H1 (cell line): ENCODE data around the gene USP36. TPM values are rescaled to one million over a fixed set of nuclear protein-coding genes. Genes with fewer than 3 reads are reported as not detected.

Experiments
- CTCF ChIA-PET: fragments of 300-600 bp; sonication (Branson Sonifier 250); formaldehyde crosslinking; loops from one replicate; lab custom pipeline; 2021; ENCODE audit not compliant: partially characterized antibody; lab: Charles Lee
- POLR2A ChIA-PET: fragments of 300-600 bp; sonication (Branson Sonifier 250); formaldehyde crosslinking; loops from one replicate; lab custom pipeline; 2021; ENCODE audit warnings: inconsistent platforms; ENCODE audit not compliant: partially characterized antibody; lab: Charles Lee
- DNase-seq, 2 experiments: peaks; one replicate each; pipeline versions ENCODE4 v3.0.0 to v3.0.0-alpha.2; 2010 to 2022; ENCODE audit warnings: low spot score in 2 of 2, low read depth in 1 of 2, mixed read lengths in 1 of 2
- FAIRE-seq: peaks from 2 replicates; lab custom pipeline; 2011; peaks lifted over from hg19 to GRCh38; lab: Jason Lieb, UNC
- H2AFZ ChIP-seq: 2 replicates; pipeline ENCODE4 v1.8.1; 2012; ENCODE audit warnings: low read length, inconsistent platforms
- H2AK5ac ChIP-seq: 2 replicates; pipeline ENCODE4 v1.6.1; 2013; ENCODE audit warnings: low read depth, low read length
- H2BK120ac ChIP-seq: replicated peaks from 2 replicates; pipeline ENCODE3; 2013; ENCODE audit warnings: low read depth, low read length, inconsistent platforms
- H2BK12ac ChIP-seq: 2 replicates; pipeline ENCODE4 v1.6.1; 2013; ENCODE audit warnings: low read depth, low read length
- H2BK15ac ChIP-seq: 2 replicates; pipeline ENCODE4 v1.6.1; 2013; ENCODE audit warnings: low read length
- H2BK20ac ChIP-seq: 2 replicates; pipeline ENCODE4 v1.6.1; 2013; ENCODE audit warnings: low read length
- H2BK5ac ChIP-seq: 2 replicates; pipeline ENCODE4 v1.6.1; 2013; ENCODE audit warnings: low read depth, low read length
- H3K14ac ChIP-seq: 2 replicates; pipeline ENCODE4 v1.6.1; 2013; ENCODE audit warnings: inconsistent platforms; ENCODE audit not compliant: insufficient read length
- H3K18ac ChIP-seq: 2 replicates; pipeline ENCODE4 v1.6.1; 2013; ENCODE audit warnings: low read length; ENCODE audit errors: extremely low read depth
- H3K23ac ChIP-seq: 2 replicates; pipeline ENCODE4 v1.6.1; 2013; ENCODE audit warnings: inconsistent platforms; ENCODE audit not compliant: insufficient read length
- H3K23me2 ChIP-seq: 2 replicates; pipeline ENCODE4 v1.6.1; 2013; ENCODE audit warnings: low read depth, low read length
- H3K27ac ChIP-seq: 2 replicates; pipeline ENCODE4 v1.6.1; 2011; ENCODE audit warnings: low read depth, low read length, inconsistent platforms
- H3K27me3 ChIP-seq, 4 experiments: replicated peaks in 1 of 4; 1 replicate in 1 of 4; 2 replicates in 3 of 4; pipeline versions ENCODE4 v1.6.1 to v1.8.1; 2011 to 2013; ENCODE audit warnings: low read length in 3 of 4, mild to moderate bottlenecking in 3 of 4, inconsistent platforms in 2 of 4, mixed read lengths in 2 of 4, moderate library complexity in 1 of 4; ENCODE audit not compliant: control insufficient read depth in 3 of 4, insufficient read depth in 3 of 4; ENCODE audit errors: extremely low read depth in 1 of 4
- H3K36me3 ChIP-seq, 4 experiments: 2 replicates each; pipeline versions ENCODE4 v1.6.1 to v1.8.1; 2011 to 2013; ENCODE audit warnings: mild to moderate bottlenecking in 4 of 4, low read length in 3 of 4, moderate library complexity in 2 of 4, control low read depth in 1 of 4, inconsistent platforms in 1 of 4; ENCODE audit not compliant: insufficient read depth in 4 of 4, control insufficient read depth in 2 of 4
- H3K4ac ChIP-seq: replicated peaks from 2 replicates; pipeline ENCODE3; 2013; ENCODE audit warnings: low read length, low read depth, mixed read lengths, inconsistent platforms; ENCODE audit not compliant: insufficient read length
- H3K4me1 ChIP-seq, 4 experiments: replicated peaks in 1 of 4; 1 replicate in 1 of 4; 2 replicates in 3 of 4; pipeline versions ENCODE4 v1.6.1 to v1.8.1; 2011 to 2013; ENCODE audit warnings: low read length in 3 of 4, inconsistent platforms in 2 of 4, mixed read lengths in 1 of 4; ENCODE audit not compliant: insufficient read depth in 4 of 4, control insufficient read depth in 3 of 4
- H3K4me2 ChIP-seq, 2 experiments: 2 replicates each; pipeline versions ENCODE4 v1.6.1 to v1.8.1; 2011 to 2013; ENCODE audit warnings: low read depth in 2 of 2, low read length in 2 of 2, control low read depth in 1 of 2, inconsistent platforms in 1 of 2, mild to moderate bottlenecking in 1 of 2; ENCODE audit not compliant: insufficient read depth in 1 of 2
- H3K4me3 ChIP-seq, 4 experiments: fragments of 200-600, 300-600 bp in 1 of 4; sonication (generic), shearing (Covaris generic), sonication (Bioruptor Twin) in 1 of 4; 2 replicates each; pipeline versions ENCODE4 v1.5.1 to v1.8.1; 2011 to 2016; ENCODE audit warnings: low read length in 4 of 4, low read depth in 3 of 4, control low read depth in 2 of 4, inconsistent platforms in 2 of 4, mild to moderate bottlenecking in 2 of 4, mixed read lengths in 1 of 4, moderate library complexity in 1 of 4; ENCODE audit not compliant: insufficient read depth in 2 of 4; ENCODE audit errors: extremely low read depth in 1 of 4
- H3K56ac ChIP-seq: replicated peaks from 2 replicates; pipeline ENCODE3; 2013; ENCODE audit warnings: low read depth, mild to moderate bottlenecking, mixed read lengths, low read length, inconsistent platforms; ENCODE audit not compliant: insufficient read length
- H3K79me1 ChIP-seq: 2 replicates; pipeline ENCODE4 v1.6.1; 2013; ENCODE audit warnings: low read depth, low read length, control low read depth
- H3K79me2 ChIP-seq, 2 experiments: 2 replicates each; pipeline versions ENCODE4 v1.6.1 to v1.8.1; 2012 to 2013; ENCODE audit warnings: low read length in 2 of 2, mild to moderate bottlenecking in 2 of 2, inconsistent platforms in 1 of 2; ENCODE audit not compliant: insufficient read depth in 2 of 2, control insufficient read depth in 1 of 2
- H3K9ac ChIP-seq, 4 experiments: replicated peaks in 1 of 4; 1 replicate in 1 of 4; 2 replicates in 3 of 4; pipeline versions ENCODE4 v1.6.1 to v1.8.1; 2011 to 2013; ENCODE audit warnings: low read depth in 3 of 4, low read length in 3 of 4, control low read depth in 2 of 4, mild to moderate bottlenecking in 2 of 4, moderate library complexity in 2 of 4, inconsistent platforms in 1 of 4; ENCODE audit errors: extremely low read depth in 1 of 4
- H3K9me3 ChIP-seq, 2 experiments: 2 replicates each; pipeline versions ENCODE4 v1.6.1 to v1.8.1; 2012 to 2013; ENCODE audit warnings: mild to moderate bottlenecking in 2 of 2, moderate library complexity in 2 of 2, control low read depth in 1 of 2, inconsistent platforms in 1 of 2, low read depth in 1 of 2, low read length in 1 of 2, mixed read lengths in 1 of 2; ENCODE audit not compliant: insufficient read depth in 2 of 2
- H4K20me1 ChIP-seq, 2 experiments: replicated peaks in 1 of 2; 2 replicates each; pipeline versions ENCODE3 to v1.8.1; 2011 to 2013; ENCODE audit warnings: inconsistent platforms in 2 of 2, low read length in 2 of 2, mild to moderate bottlenecking in 1 of 2; ENCODE audit not compliant: insufficient read depth in 2 of 2, control insufficient read depth in 1 of 2
- H4K5ac ChIP-seq: 2 replicates; pipeline ENCODE4 v1.6.1; 2013; ENCODE audit warnings: low read length, low read depth, mixed read lengths, inconsistent platforms; ENCODE audit not compliant: insufficient read length
- H4K8ac ChIP-seq: 2 replicates; pipeline ENCODE4 v1.8.0; 2013; ENCODE audit warnings: mild to moderate bottlenecking, moderate library complexity, low read length, inconsistent platforms; ENCODE audit not compliant: insufficient read depth; ENCODE audit errors: extremely low read depth
- H4K91ac ChIP-seq: replicated peaks from 2 replicates; pipeline ENCODE3; 2013; ENCODE audit warnings: low read length, mixed read lengths, inconsistent platforms; ENCODE audit not compliant: insufficient read length
- KDM5A ChIP-seq: fragments of 200-600 bp; IDR thresholded peaks from 2 replicates; pipeline ENCODE4 v1.7.1; 2012; ENCODE audit warnings: mild to moderate bottlenecking, low read length, inconsistent platforms, mixed read lengths
- SIX5 ChIP-seq: IDR thresholded peaks from 2 replicates; pipeline ENCODE4 v1.6.1; 2011; ENCODE audit warnings: mild to moderate bottlenecking, low read depth, low read length
- WGBS, 2 experiments: shearing (Covaris generic) in 1 of 2; methylation state at CpG; one replicate each; pipeline versions ENCODE4 v1.1.6 to v1.1.7; 2013 to 2015; ENCODE audit warnings: low lambda C conversion rate in 2 of 2, mixed read lengths in 2 of 2, inconsistent platforms in 1 of 2, low coverage in 1 of 2, missing lambda C conversion rate in 1 of 2; ENCODE audit not compliant: insufficient replicate concordance in 2 of 2, insufficient coverage in 1 of 2, insufficient read length in 1 of 2; ENCODE audit errors: extremely low coverage in 1 of 2, missing lambda C conversion rate in 1 of 2; 5-methylcytosine and 5-hydroxymethylcytosine counted together
- polyA plus RNA-seq, 7 experiments: library from polyadenylated mRNA; depleted of rRNA in 3 of 7; stranded (reverse) in 5 of 7; unstranded in 2 of 7; fragments of >200 nt in 5 of 7; fragments of 200-250 nt in 2 of 7; gene quantifications; 1 replicate in 5 of 7; 2 replicates in 1 of 7; 4 replicates in 1 of 7; pipeline versions ENCODE4 v1.2.1 to v1.2.3, GENCODE V29; 2011 to 2013; ENCODE audit warnings: missing spikeins in 2 of 7, mixed read lengths in 2 of 7
- total RNA-seq: library from RNA; stranded (reverse); fragmentation: NEBNext Ultra II Directional; extraction: Animal tissue kit (Norgen Biotek cat#: 25700); gene quantifications from 2 replicates; pipeline ENCODE4 v1.2.1, GENCODE V29; 2021

The USP36 gene
- total and polyA plus RNA-seq, 2 of the 8 experiments (the other 6 are each of a cell fraction or from before 2014, with no cell fraction given) = 40.7 to 67.7 TPM

DNA sequence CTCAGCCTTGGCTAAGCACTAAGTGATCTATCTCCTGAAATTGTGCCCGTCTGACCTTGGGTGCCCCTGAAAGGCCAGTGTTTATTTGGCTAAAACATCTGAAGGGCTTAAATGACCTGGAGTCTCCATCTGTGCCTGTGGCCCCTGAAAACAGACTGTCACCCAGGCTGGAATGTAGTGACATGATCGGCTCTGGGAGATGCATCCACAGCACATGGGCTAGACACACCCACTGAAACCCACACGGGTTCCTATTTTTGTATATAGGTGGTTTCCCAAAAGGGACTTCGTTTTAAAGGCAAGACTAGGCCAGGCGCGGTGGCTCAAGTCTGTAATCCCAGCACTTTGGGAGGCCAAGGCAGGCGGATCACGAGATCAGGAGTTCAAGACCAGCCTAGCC, 48.9 kb upstream of the USP36 start:
- Histone ChIP-seq H4K20me1 (peaks cover 4 to 14% of the 10 kb centered on the region in 2 experiments), H2BK12ac (no peak overlapping the region), H2BK15ac (no peak overlapping the region), H3K79me1 (peaks cover 9% of the 10 kb centered on the region), H2BK120ac (no peak overlapping the region), H3K9me3 (no peaks in the 10 kb centered on the region), H3K27ac (no peak overlapping the region), H3K4ac (no peak overlapping the region), H2BK5ac (no peak overlapping the region), H3K23ac (no peak overlapping the region), H3K18ac (no peak overlapping the region), H3K36me3 (no peaks in the 10 kb centered on the region; a peak in 3 of 8 replicates), H3K9ac (no peak overlapping the region), H2AFZ (no peak overlapping the region), H3K27me3 (no peaks in the 10 kb centered on the region; a peak in 1 of 7 replicates), H3K4me2 (no peak overlapping the region), H3K79me2 (peaks cover 0 to 17% of the 10 kb centered on the region in 2 experiments; a peak in 1 of 4 replicates), H3K56ac (no peak overlapping the region), H4K5ac (no peak overlapping the region), H2AK5ac (no peak overlapping the region), H2BK20ac (no peak overlapping the region), H3K14ac (no peak overlapping the region), H3K4me1 (peaks cover 0 to 6% (median 2%) of the 10 kb centered on the region in 4 experiments; a peak in 6 of 7 replicates), H3K23me2 (no peaks in the 10 kb centered on the region; the same call in 1 of the 2 replicates), H4K8ac (no peak overlapping the region), H4K91ac (no peak overlapping the region), H3K4me3 (no peak overlapping the region)
- ChIA-PET CTCF (interaction anchor here (1.0 to 2.6 kb wide), 4 partner anchors 12 to 85 kb away, joined by 3 to 8 read pairs (median 3); no protein-coding TSS in a partner anchor), POLR2A (no interaction called here)
- WGBS, 2 experiments = 93% methylated on average over 8 of the region's 8 CpGs; no CpG with 5 or more reads in 1 of the 2 experiments
- no peak for TF ChIP-seq KDM5A
- no peak for TF ChIP-seq SIX5
- DNase-seq (no peak), FAIRE-seq (no peak)
